ENCODE results near the gene TUBA3E. TPM values are rescaled to one million over a fixed set of nuclear protein-coding genes. Genes with fewer than 3 reads are reported as not detected.
"Not testable (repeated sequence)": the region's sequence is repeated elsewhere in the genome, so short reads cannot be mapped to it uniquely, and the experiment has no call there.

TUBA3E gene
- total RNA-seq, 1 experiment from 2014 or later: not detected

GRCh38 chr2:130202518-130202917 is 4.3 kb upstream of the TUBA3E start:
- in situ Hi-C loops (cut with HindIII; ENCODE audit: low pct_unique_long_range_greater_than_20kb, low sequenced_read_pairs); DNase-seq (ENCODE audit: low read depth, low spot score): not testable (repeated sequence)

DNA sequence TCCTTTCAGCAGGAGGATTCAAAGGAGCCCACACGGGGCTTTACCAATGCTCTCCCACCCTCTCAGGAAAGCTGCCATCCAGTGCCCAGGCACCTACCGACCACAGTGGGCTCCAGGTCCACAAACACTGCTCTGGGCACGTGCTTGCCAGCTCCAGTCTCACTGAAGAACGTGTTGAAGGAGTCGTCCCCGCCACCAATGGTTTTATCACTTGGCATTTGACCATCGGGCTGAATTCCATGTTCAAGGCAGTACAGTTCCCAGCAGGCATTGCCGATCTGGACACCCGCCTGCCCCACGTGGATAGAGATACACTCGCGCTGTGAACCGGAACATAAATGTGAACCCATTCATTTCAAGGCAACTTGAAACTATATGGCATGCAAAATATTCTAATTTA is 2.2 kb downstream of the TUBA3E start:
- in situ Hi-C loops (cut with HindIII; ENCODE audit: low pct_unique_long_range_greater_than_20kb, low sequenced_read_pairs); DNase-seq (ENCODE audit: low read depth, low spot score): not testable (repeated sequence)

GRCh38 chr2:130195089-130195635 is 3.1 kb downstream of the TUBA3E start:
- in situ Hi-C loops (cut with HindIII; ENCODE audit: low pct_unique_long_range_greater_than_20kb, low sequenced_read_pairs): not testable (repeated sequence)

DNA sequence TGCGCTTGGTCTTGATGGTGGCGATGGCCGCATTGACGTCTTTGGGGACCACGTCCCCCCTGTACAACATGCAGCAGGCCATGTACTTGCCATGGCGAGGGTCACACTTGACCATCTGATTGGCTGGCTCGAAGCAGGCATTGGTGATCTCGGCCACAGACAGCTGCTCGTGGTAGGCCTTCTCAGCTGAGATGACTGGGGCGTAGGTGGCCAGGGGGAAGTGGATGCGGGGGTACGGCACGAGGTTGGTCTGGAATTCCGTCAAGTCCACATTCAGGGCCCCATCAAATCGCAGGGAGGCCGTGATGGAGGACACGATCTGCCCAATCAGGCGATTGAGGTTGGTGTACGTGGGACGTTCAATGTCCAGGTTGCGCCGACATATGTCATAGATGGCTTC is 4.4 kb downstream of the TUBA3E start:
- DNase-seq (ENCODE audit: low read depth, low spot score); in situ Hi-C loops (cut with HindIII; ENCODE audit: low pct_unique_long_range_greater_than_20kb, low sequenced_read_pairs): not testable (repeated sequence)

More at GRCh38 chr2:130195089-130195635, 3.1 kb downstream of the TUBA3E start:
- not testable (repeated sequence) for DNase-seq (ENCODE audit: low read depth, low spot score)

DNA sequence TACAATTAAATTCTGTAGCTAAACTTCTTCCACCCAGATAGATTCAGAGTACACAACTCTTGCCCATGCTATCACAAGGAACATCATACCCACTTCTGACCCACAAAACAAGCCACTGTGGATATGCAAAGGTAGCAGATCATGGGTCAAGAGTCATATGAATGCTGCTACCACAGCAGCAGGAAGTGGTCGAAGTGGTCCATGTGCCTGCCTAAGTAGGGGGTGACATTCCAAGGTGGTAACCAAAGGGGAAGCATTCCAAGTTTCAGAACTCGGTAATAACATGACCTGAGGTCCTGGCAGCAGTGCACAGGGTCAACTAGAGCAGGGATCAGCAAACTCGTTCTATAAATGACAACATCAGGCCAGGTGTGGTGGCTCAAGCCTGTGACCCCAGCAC is 5.8 kb downstream of the TUBA3E start:
- DNase-seq (ENCODE audit: low read depth, low spot score); in situ Hi-C loops (cut with HindIII; ENCODE audit: low pct_unique_long_range_greater_than_20kb, low sequenced_read_pairs): not testable (repeated sequence)

- in situ Hi-C loops (cut with HindIII; ENCODE audit: low pct_unique_long_range_greater_than_20kb, low sequenced_read_pairs): not testable (repeated sequence)
Observed at GRCh38 chr2:130191319-130191718, 6.9 kb downstream of the TUBA3E start.

DNA sequence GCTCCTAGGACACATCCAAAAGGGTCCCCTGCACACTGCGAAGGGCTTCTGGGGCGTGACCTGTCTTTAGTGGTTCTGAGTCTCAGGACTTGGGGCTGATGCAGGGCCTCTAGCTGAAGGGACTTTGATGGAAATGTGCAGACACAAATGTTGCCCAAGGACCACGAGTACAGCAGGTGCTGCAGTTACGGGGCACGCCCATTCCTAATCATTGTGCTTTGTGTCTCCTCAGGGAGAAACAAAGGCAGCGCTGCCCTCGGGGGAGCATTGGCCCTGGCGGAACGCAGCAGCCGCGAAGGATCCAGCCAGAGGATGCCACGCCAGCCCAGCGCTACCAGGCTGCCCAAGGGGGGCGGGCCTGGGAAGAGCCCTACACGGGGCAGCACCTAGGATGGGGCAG is 8.0 kb downstream of the TUBA3E start:
- in situ Hi-C loops (cut with HindIII; ENCODE audit: low pct_unique_long_range_greater_than_20kb, low sequenced_read_pairs): no loop called here
- DNase-seq (ENCODE audit: low read depth, low spot score): no peak

More at GRCh38 chr2:130191319-130191718, 6.9 kb downstream of the TUBA3E start:
- DNase-seq (ENCODE audit: low read depth, low spot score): not testable (repeated sequence)

- in situ Hi-C loops (cut with HindIII; ENCODE audit: low pct_unique_long_range_greater_than_20kb, low sequenced_read_pairs); DNase-seq (ENCODE audit: low read depth, low spot score): not testable (repeated sequence)
Observed at GRCh38 chr2:130188958-130189357, 9.3 kb downstream of the TUBA3E start.

- DNase-seq (ENCODE audit: low read depth, low spot score); in situ Hi-C loops (cut with HindIII; ENCODE audit: low pct_unique_long_range_greater_than_20kb, low sequenced_read_pairs): not testable (repeated sequence)
Observed at GRCh38 chr2:130187859-130188792, 10.1 kb downstream of the TUBA3E start.

GRCh38 chr2:130187268-130187667 is 11.0 kb downstream of the TUBA3E start:
- DNase-seq (ENCODE audit: low read depth, low spot score): no peak
- in situ Hi-C loops (cut with HindIII; ENCODE audit: low pct_unique_long_range_greater_than_20kb, low sequenced_read_pairs): no loop called here

GRCh38 chr2:130186391-130186790 is 11.8 kb downstream of the TUBA3E start:
- in situ Hi-C loops (cut with HindIII; ENCODE audit: low pct_unique_long_range_greater_than_20kb, low sequenced_read_pairs): no loop called here
- no peak for DNase-seq (ENCODE audit: low read depth, low spot score)

- in situ Hi-C loops (cut with HindIII; ENCODE audit: low pct_unique_long_range_greater_than_20kb, low sequenced_read_pairs): no loop called here
- no peak for DNase-seq (ENCODE audit: low read depth, low spot score)
Observed at GRCh38 chr2:130185896-130186295, 12.3 kb downstream of the TUBA3E start.

GRCh38 chr2:130185436-130185835 is 12.8 kb downstream of the TUBA3E start:
- in situ Hi-C loops (cut with HindIII; ENCODE audit: low pct_unique_long_range_greater_than_20kb, low sequenced_read_pairs): no loop called here

DNA sequence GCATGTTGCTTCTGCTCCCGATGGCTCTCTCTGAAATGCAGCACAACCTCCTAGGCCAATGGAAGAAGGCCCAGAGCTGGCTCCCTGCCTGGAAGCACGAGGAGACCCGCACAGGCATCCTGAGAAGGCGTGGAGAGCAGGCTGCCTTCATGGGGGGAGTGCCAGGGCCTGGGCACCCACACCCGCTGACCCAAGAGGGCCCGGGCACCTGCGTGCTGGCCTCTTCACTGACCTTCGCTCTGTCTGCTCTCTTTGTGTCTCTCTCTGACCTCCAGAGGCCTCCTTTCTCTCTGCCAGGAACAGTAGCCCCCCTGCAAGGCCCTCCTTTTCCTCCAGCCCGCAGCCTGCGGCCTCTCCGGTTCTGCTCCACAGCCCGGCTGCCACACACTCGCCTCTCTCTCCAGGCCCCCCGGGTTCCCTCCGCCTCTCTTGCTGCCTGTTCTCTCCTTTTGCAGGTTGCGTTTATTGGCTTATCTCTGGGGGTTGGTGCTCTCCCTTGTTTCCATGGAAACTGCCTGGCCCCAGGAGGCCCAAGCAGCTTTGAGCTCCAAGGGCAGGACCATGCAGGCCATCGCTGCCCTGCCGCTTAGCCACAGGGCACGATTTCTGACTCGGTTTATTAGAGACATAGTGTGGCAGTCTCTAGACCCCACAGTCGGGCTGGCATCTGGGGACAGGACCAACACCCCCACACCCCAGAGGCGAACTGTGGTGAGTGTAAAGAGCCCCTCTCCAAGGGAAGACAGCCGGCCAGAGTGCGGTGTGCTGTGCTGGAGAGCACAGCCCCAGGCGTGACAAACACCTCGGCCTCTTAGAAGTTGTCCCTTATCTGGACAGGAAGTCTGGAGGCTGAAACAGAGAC is 14.5 kb downstream of the TUBA3E start:
- in situ Hi-C loops (cut with HindIII; ENCODE audit: low pct_unique_long_range_greater_than_20kb, low sequenced_read_pairs): no loop called here

More at GRCh38 chr2:130185436-130185835, 12.8 kb downstream of the TUBA3E start:
- no peak for DNase-seq (ENCODE audit: low read depth, low spot score)

GRCh38 chr2:130182826-130183511 is 15.3 kb downstream of the TUBA3E start:
- in situ Hi-C loops (cut with HindIII; ENCODE audit: low pct_unique_long_range_greater_than_20kb, low sequenced_read_pairs); DNase-seq (ENCODE audit: low read depth, low spot score): not testable (repeated sequence)

More for the DNA sequence above, 14.5 kb downstream of the TUBA3E start:
- no peak for DNase-seq (ENCODE audit: low read depth, low spot score)

GRCh38 chr2:130181880-130182682 is 16.2 kb downstream of the TUBA3E start, which contains the start of gene MZT2B:
Gene MZT2B (plus strand): TSS chr2:130182262. CDS start chr2:130182283, 21 bp downstream.
- peak; percentile 79 for DNase-seq (ENCODE audit: low read depth, low spot score)
- in situ Hi-C loops (cut with HindIII; ENCODE audit: low pct_unique_long_range_greater_than_20kb, low sequenced_read_pairs): not testable (repeated sequence)

Measured in SK-MEL-5 (cell line).